Left renal pelvis (tissue), 4 donors: ENCODE measurements around the gene ARHGAP18. TPM values are rescaled to one million over a fixed set of nuclear protein-coding genes. Genes with fewer than 3 reads are reported as not detected.

ENCODE experiments used
- DNase-seq, 4 donors: peaks; one replicate each; pipeline ENCODE4 v3.0.0-alpha.2; 2013; ENCODE audit warnings: low read depth in 4 of 4, low spot score in 3 of 4
- polyA plus RNA-seq, 4 donors: library from polyadenylated mRNA; unstranded; fragments of 120-200 nt; gene quantifications; one replicate each; pipeline ENCODE4 v1.2.1, GENCODE V29; 2013; ENCODE audit not compliant: insufficient read length in 4 of 4

Gene ARHGAP18
- polyA plus RNA-seq, 4 donors = 18.5 to 42.5 (median 38.3) TPM

DNA sequence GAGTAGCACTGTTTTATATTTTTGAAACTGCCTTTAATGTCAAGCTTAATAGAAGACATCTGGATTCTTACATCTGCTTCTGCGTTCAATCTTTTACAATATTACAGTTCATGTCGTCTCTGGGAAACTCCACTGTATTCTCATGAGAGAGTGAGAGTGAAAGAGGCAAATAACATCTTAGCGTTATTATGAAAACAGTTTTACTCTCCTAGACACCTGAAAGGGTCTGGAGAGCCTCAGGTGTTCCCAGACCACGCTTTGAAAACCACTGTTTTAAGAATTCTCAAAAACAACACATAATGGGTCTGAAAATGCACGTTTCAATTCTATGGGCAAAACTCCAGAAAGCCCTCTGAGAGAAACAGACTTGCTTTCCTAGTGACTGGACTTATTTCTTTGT, 63.3 kb downstream of the ARHGAP18 start:
- no peak for DNase-seq

DNA sequence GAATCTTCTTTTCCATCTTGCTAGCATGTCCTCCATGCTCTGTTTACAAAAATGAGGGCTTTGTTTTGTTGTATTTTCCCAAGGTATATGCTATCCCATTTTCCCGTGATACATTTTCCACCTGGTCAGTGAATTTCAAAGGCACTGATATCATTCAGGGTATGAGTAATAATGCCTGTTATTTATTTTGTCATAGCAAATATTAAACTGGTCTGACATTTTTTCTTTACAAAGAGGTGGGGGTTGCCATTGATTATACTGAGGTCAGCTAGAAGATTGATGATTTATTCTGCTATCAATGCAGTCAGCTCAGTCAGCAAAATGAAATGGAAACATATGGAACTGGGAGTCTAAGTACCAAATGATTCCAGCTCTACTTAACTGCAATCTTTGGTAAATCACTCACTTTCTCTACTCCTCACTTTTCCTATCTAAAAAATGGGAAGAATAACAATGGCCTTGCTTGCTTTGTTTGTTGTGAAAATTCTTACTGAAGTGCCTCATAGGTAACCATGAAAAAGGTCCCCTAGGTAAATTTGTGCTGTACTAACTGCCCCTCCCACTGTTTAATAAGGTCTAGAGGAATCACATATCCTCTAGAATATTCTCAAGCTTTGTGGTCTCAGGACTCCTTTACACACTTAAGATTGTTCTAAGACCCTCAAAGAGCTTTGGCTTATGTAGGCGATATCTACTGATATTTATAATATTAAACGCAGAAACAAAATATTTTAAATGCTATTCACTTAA, 64.0 kb downstream of the ARHGAP18 start:
- no peak for DNase-seq

DNA sequence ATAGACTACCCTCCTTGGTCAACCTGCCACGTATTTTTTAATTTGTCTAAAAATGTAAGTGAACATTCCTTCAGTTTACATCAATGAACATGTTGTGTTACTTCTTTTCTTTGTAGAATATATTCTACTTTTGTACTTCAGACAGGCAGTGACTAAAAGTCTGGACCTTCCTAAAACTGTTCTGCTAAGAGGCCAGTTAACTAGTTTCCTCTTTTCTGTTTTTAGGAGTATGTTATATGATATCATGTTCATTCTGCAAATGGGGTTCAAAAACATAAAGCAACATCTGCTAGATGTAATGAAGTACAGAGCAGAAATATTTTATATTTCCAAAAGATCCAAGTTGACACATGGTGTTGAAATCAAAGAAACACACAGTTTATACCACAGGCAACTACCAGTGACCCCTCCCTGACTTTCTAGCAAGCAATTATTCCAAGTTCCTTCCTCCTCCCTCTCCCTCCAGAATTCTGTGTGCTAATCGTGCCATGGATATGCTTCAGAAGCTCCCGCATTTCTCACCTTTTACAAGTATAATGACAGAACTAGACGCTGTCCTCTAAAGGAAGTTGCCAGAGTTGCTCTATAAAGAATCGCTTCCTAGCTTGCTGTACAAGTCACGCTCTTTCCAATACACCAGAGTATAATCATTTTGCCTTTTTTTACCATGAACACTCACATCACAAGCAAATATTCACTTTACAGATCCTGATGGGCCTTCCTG, 64.7 kb downstream of the ARHGAP18 start:
- no peak for DNase-seq

DNA sequence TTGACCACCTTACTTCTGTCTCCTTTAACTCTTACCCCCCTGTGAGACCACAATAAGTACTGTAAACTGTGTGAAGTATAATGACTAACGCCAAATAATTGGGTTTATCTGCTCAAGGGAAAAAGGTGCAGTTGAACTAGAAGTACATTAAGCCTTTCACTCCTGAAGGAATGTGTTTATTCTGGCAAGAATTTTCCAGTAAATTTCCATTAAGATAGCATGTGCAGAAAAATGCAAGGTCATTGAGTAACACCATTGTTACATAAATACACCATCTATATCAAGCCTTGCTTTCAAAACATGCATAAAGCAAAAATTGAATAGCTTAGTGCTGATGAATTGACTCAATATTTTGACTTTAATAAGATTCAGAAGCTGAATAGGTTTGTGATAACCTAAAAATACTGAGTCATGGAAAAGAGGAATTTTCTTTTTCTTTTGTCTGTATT, 65.4 kb downstream of the ARHGAP18 start:
- DNase-seq = no peak

DNA sequence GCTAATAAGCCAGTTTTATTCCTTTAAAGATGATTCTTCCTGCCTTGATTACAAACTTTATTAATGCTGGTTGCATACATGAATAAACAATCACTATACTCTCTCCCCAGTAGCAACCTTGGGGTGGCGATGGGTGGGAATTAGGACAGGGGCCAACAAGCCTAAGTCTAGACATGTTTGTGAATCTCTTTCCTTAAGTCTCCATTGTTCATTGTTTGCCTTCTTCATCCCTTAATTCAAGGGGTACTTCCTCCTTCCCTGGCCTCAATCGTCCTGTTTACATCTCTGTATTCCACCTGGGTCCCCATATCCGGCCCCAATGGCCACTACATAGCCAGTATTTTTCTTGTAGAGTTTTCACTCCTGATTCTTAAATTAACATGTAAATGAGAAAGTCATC, 66.0 kb downstream of the ARHGAP18 start:
- no peak for DNase-seq

DNA sequence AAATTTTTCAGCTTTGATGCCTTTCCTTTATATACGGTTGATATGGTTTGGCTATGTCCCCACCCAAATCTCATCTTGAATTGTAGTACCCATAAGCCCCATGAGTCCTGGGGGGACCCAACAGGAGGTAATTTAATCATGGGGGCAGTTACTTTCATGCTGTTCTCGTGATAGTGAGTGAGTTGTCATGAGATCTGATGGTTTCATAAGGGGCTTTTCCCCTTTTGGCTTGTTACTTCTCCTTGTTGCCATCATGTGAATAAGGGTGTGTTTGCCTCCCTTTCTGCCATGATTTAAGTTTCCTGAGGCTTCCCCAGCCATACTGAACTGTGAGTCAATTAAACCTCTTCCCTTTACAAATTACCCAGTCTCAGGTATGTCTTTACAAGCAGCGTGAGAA, 66.8 kb downstream of the ARHGAP18 start:
- DNase-seq = no peak

DNA sequence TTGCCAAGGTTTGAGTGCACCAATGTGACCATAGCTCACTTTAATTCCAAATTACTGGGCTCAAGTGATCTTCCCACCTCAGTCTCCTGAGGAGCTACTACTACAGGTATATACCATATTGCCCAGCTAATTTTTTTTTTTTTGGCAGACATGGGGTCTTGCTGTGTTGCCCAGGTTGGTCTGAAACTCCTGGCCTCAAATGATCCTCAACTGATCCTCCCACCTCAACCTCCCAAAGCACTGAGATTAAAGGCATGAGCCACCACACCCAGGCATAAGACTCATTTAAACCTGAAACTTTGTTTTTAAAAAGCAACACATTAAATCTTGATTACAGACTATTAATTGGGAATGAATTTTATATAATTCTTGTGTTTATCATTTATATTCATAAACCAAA, 67.7 kb downstream of the ARHGAP18 start:
- no peak for DNase-seq

DNA sequence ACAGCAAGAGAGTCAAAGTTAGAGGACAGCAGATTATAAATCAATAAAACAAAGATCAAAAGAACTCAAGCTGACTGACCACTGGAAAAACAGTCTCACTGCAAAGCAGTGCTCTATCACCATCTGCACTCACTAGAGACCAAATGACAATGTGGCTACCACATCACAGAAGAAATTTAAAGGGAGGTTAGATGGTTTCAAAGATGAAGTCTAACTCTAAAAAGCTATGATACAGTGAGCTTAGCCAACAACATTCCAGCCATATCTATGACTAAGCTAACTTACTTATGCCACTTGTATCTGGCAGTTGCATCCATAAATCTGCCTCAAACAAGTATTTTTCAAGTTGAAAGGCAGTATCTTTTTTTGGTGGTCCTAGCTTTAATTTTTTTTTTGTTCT, 68.6 kb downstream of the ARHGAP18 start:
- no peak for DNase-seq

DNA sequence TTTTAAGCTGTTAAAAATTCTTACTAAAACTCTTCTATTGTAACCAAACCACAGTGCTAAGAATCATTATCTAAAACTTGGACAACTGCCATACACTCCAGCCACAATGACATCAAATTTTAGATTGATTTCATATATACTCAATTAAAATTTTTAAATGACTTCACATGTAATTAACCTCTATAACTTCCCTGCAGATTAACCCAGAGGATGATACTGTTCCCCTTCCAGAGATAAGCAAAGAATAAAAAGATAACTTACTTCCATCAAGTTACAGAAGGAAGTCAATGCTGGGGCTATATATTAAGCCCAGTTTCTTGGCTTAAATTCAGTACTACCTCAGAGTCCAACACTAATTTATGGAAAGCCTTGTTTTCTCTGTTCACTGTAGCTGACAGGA, 71.3 kb downstream of the ARHGAP18 start:
- no peak for DNase-seq

DNA sequence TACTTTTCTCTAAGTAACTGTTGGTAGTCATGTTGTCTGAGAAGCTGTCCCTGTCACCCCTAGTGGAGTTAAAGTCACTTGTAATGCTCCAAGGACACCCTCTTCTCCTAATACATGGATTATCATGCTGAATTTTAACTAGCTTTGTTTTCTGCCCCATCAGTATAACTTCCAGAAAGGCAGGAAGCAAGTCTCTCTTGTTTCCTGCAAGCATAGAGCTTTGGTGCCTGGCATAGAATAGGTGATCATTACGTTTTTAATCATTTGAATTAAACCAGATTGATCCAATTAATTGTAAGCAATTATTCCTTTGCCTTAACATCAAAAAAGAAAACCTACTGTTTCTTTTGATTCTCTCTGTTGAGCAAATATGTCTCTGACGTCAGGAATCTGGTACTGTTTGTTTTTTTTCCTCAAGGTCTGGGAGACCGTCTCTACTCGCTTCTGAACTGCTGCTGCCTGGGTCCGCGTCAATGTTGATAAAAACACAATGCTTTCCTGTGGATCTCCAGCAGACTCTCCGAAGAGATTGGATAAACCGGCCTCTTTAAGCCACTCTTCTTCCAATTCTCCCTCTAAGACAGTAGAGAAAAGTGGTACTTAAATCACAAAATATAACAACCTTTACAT, 71.8 kb downstream of the ARHGAP18 start:
- no peak for DNase-seq

DNA sequence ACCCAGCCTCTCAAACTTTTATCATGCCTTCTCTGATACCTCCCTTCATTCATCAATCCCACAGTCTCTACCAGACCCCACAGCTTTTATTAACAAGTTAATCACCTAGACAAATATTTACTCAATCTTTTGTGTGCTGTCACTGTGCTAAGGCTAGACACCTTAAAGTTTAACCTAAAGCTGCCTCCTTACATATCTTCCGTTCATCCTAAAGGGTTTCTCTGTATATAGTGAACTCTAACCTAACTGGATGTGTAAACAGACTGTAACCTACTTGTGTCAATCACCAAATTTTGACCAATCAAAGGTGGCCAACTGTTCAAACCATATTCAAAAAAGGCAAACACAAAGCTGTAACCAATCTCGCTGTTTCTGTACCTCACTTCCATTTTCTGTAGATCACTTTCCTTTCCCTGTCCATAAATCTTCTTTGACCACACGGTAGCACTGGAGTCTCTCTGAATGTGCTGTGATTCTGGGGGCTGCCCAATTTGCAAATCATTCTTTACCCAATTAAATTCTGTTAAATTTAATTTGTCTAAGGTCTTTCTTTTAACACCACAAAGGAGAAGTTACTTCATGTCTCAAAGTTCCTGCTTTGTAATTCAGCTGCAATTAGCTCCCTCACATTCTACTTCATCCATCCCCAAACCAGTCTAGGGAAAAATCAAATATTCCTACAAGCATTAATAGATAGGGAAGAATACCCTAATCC, 72.5 kb downstream of the ARHGAP18 start:
- DNase-seq = no peak

DNA sequence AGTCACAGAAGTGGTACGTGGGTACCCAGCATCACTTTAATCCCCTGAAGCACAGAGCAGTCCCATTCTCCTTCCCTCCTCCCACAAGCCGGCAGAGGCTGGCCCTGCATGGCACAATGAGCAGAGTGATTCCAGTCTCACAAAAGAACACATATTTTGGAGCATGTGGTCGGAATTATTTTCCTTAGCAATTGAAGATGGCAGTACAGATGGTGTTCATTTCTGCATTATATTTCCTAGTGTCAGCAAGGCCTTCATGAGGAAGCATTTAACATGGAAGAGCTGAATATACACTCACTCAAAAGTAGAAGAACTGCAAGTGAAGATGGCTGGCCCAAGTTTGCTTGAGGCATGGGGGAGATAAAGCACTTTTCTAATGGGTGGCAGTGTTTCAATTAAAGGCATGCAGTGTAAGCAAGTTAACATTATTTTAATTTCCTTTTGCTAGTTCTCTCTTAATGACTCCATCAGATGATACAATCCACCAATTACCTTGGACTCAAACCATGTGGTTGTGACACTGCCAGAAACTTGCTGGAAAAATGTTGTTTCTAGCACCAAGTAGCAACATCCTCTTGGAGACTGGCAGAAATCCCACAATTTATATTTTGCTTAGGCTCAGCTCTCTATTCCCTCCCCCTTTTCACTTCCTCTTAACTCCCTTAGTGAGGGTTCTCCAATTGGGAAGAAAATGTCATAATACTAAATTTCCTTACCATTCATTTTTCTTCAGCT, 74.4 kb downstream of the ARHGAP18 start:
- DNase-seq = no peak

DNA sequence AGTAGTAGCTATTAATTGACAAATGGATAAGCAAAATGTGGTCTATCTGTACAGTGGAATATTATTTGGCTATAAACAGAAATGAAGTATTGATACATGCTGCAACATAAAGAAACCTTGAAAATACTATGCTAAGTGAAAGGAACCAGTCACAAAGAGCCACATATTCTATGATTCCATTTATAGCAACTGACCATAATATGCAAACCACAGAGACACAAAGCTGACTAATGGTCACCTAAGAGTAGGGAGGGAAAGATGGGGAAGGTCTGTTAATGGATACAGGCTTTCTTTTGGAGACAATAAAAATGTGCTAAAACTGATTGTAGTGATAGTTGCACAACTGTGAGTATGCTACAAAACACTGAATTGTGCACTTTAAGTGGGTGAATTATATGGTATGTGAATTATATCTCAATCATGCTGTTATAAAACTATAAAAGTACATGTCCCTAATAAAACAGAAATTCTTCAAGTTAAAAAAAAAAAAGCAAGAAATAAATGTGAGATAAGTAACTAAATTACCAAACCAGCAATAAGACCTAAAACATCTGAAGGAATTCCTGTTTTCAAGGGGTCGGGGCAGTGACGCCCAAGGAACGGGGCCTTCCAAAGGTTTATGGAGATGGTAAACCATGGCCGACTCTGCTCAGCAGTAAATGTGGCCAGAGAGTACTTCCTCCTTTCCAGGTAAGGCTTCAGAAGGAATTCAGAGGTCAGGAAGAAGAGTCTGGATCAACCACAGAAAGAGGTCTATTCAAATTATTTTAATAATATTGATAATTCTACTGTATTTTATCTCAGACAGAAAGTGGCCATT, 75.4 kb downstream of the ARHGAP18 start:
- no peak for DNase-seq

DNA sequence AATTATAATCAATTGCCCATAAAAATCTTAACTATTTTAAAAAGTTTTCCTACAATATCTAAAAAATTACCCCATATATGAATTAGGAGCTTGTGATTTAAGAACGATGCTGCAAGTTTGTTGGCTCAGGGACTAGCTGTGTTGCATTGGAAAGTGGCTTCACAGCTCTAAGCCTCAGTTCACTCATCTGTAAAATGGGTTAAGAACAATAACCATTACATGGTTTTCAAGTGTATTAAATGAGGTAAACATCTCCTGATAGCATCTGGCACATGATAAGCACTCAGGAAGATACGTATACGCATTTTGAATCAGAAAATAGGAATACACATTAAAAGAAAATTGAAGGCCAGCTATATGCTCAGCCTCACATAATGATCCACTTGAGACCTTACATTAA, 76.4 kb downstream of the ARHGAP18 start:
- DNase-seq = no peak

DNA sequence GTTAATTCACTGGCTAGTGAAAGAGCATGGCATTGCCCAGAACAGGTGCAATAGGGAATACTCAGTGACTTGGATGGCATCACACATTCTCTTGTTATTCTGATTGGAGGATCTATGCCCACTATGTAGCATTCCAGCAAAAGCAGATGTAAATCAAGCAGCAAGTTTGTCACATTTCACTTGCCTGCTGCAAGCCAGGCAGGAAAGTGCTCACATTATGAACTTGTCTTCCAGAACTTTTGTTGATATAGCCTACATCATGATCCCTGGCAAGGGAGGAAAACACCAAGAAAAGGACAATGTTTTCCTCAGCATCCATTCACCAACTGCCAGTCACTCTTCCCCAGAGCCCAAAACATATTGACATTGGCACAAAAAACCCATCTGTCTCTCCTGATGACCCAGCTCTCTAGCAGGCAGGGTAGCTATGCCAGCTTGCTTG, 77.8 kb downstream of the ARHGAP18 start:
- DNase-seq = no peak

DNA sequence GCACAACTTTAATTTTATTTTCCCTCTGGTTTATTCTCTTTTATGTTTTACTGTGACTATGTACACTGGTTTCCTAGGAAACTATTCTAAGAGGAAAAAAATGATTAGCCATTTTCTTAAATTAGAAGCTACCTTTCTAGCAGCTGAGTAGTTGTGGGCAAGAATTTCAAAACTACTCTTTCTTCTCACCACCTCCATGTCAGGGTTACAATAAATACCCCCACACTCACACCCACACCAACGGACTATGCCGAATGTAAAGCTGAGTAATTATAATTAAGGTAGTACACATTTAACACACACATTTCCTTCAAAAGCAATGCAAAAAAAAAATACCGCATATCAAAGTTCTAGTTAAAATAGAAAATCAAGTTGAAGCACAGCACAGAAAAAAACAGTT, 78.9 kb downstream of the ARHGAP18 start:
- no peak for DNase-seq

DNA sequence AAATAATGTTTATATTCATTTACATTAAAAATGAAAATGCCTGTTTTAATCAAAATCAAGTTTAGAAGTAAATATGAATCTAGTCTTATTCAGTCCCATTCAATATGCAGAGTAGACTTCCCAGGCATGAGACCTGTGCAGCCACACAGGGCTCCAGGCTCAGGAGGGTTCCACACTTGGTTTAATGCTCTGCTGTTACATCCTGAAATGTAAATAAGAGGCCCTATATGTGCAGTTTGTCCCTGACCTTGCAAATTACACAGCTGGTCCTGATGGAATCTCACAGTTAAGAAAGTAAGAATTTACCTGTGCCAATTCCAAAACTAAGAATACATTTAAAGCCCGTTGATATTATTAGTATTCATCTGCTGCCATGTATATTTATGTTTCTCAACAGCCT, 79.4 kb downstream of the ARHGAP18 start:
- no peak for DNase-seq

DNA sequence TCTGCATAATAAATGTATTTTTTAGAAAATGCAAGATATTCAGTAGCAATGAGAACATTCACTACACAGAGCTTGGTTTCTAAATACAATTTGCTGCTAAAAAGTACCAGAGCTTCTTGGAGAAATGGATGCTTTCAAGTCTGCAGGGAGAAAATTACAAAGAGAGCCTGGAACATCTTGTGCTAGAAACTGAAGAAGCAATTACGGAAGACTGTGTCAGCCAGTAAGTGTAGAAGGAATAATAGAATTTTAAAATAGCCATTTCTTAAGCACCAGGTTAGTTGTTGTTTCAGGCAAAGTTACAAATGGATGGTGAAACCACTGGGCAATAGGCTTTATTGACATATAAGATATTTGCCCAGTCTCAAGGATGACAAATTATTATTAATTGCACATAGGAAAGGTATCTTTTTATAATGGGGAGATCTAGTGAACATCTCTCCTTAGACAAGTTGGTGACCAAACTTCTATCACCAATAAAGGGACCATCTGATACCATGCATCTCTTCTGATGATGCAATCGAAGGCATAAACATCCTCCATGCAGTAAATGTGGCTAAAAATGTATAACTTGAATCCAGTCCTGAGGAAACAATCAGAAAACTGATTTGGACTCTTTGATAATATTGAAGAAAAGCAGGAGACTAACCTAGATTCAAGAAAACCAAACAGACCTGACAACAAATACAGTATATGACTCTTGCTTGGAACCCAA, 81.7 kb downstream of the ARHGAP18 start:
- no peak for DNase-seq

DNA sequence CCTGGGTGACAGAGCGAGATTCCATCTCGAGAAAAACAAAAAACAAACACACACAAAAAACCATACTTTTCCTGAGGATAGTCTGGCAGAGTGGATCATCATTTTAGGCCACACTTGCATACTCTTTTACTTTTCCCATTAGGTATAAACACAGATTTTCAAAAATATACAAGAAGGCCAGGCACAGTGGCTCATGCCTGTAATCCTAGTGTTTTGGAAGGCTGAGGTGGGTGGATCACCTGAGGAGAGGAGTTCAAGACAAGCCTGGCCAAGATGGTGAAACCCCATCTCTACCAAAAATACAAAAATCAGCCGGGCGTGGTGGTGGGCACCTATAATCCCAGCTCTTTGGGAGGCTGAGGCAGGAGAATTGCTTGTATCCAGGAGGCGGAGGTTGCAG, 85.5 kb downstream of the ARHGAP18 start:
- DNase-seq = no peak
